RWPE2 (cell line): Measurements from ENCODE around the gene POU2F1.
A peak's percentile ranks its signal among the peaks of the same experiment; 100 is the strongest.

Source experiments
- ATAC-seq: fragments of 200-7000 bp; cut with Tn5 transposase; 3 replicates; pipeline ENCODE4 v1.9.1; 2021; ENCODE audit warnings: low read depth
- DNase-seq: peaks from one replicate; pipeline ENCODE4 v3.0.0-alpha.2; 2020; ENCODE audit warnings: low spot score
- H3K27ac ChIP-seq: fragments of 450-650 bp; 2 replicates; pipeline ENCODE4 v1.5.1; 2017; ENCODE audit warnings: mild to moderate bottlenecking; ENCODE audit not compliant: poor library complexity, severe bottlenecking
- H3K27me3 ChIP-seq: fragments of 250-450 bp; sonication (Bioruptor Pico); 2 replicates; pipeline ENCODE4 v1.5.1; 2021; ENCODE audit warnings: mild to moderate bottlenecking, moderate library complexity; ENCODE audit not compliant: insufficient read depth, poor library complexity, severe bottlenecking
- H3K36me3 ChIP-seq: fragments of 250-450 bp; sonication (Bioruptor Pico); 2 replicates; pipeline ENCODE4 v1.5.1; 2020; ENCODE audit warnings: low read depth, mild to moderate bottlenecking, moderate library complexity
- H3K4me1 ChIP-seq: fragments of 250-450 bp; sonication (Bioruptor Pico); 2 replicates; pipeline ENCODE4 v1.5.1; 2021; ENCODE audit warnings: mild to moderate bottlenecking, moderate library complexity; ENCODE audit not compliant: insufficient read depth, poor library complexity, severe bottlenecking
- H3K4me3 ChIP-seq: fragments of 250-450 bp; sonication (Bioruptor Pico); 2 replicates; pipeline ENCODE4 v1.5.1; 2021; ENCODE audit warnings: mild to moderate bottlenecking, moderate library complexity; ENCODE audit not compliant: severe bottlenecking
- H3K9me3 ChIP-seq: fragments of 250-450 bp; sonication (Bioruptor Pico); 2 replicates; pipeline ENCODE4 v1.5.1; 2021; ENCODE audit warnings: mild to moderate bottlenecking, moderate library complexity; ENCODE audit not compliant: severe bottlenecking
- TF ChIP-seq, protein P1 (sequence below): fragments of 450-650 bp; IDR thresholded peaks from one replicate; pipeline ENCODE4 v1.5.1; 2017; ENCODE audit warnings: mild to moderate bottlenecking, moderate library complexity; ENCODE audit not compliant: poor library complexity, severe bottlenecking

The POU2F1 gene

DNA sequence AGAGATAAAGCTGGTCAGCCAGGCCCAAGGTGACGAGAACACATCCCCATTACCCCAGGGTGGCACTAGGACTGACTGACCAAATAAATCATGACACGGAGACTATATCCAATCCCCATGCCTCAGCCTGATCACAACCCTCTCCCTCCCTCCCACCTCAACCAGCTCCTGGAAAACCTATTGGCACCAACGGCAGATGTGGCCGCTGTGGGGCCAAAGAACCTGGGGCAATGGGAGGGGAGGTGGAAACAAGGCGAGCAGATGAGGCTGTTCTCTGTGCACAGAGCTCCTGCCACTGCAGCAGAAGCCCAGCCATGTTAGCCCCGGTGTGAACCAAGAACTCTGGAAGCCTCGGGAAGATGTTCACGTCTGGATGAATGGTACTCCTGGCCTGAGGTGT lies 220.1 kb downstream of the POU2F1 start:
- no peaks in the 10 kb centered on the region for H3K9me3 ChIP-seq
- H3K36me3 ChIP-seq: no peaks in the 10 kb centered on the region
- no peaks in the 10 kb centered on the region for H3K4me1 ChIP-seq
- DNase-seq (no peak), ATAC-seq (no peak)
- no peak overlapping the region for H3K4me3 ChIP-seq
- no peaks in the 10 kb centered on the region for H3K27me3 ChIP-seq
- H3K27ac ChIP-seq: no peak overlapping the region
- TF ChIP-seq, protein P1, sequence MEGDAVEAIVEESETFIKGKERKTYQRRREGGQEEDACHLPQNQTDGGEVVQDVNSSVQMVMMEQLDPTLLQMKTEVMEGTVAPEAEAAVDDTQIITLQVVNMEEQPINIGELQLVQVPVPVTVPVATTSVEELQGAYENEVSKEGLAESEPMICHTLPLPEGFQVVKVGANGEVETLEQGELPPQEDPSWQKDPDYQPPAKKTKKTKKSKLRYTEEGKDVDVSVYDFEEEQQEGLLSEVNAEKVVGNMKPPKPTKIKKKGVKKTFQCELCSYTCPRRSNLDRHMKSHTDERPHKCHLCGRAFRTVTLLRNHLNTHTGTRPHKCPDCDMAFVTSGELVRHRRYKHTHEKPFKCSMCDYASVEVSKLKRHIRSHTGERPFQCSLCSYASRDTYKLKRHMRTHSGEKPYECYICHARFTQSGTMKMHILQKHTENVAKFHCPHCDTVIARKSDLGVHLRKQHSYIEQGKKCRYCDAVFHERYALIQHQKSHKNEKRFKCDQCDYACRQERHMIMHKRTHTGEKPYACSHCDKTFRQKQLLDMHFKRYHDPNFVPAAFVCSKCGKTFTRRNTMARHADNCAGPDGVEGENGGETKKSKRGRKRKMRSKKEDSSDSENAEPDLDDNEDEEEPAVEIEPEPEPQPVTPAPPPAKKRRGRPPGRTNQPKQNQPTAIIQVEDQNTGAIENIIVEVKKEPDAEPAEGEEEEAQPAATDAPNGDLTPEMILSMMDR: no peak

- ATAC-seq (no peak), DNase-seq (no peak)
- no peaks in the 10 kb centered on the region for H3K9me3 ChIP-seq
- TF ChIP-seq, protein P1: no peak
- H3K27ac ChIP-seq: no peak overlapping the region
- no peak overlapping the region for H3K4me3 ChIP-seq
- H3K27me3 ChIP-seq: no peaks in the 10 kb centered on the region
- no peaks in the 10 kb centered on the region for H3K36me3 ChIP-seq
- H3K4me1 ChIP-seq: no peaks in the 10 kb centered on the region
Observed at GRCh38 chr1:167441222-167441621, 220.5 kb downstream of the POU2F1 start.

GRCh38 chr1:167442142-167442848 lies 221.6 kb downstream of the POU2F1 start:
- H3K4me3 ChIP-seq: no peak overlapping the region
- H3K27ac ChIP-seq: no peak overlapping the region
- ATAC-seq: peak; percentile 94
- TF ChIP-seq, protein P1: peak; percentile 89
- H3K9me3 ChIP-seq: no peaks in the 10 kb centered on the region
- H3K36me3 ChIP-seq: no peaks in the 10 kb centered on the region
- H3K4me1 ChIP-seq: no peaks in the 10 kb centered on the region
- no peaks in the 10 kb centered on the region for H3K27me3 ChIP-seq
- peak; percentile 79 for DNase-seq

DNA sequence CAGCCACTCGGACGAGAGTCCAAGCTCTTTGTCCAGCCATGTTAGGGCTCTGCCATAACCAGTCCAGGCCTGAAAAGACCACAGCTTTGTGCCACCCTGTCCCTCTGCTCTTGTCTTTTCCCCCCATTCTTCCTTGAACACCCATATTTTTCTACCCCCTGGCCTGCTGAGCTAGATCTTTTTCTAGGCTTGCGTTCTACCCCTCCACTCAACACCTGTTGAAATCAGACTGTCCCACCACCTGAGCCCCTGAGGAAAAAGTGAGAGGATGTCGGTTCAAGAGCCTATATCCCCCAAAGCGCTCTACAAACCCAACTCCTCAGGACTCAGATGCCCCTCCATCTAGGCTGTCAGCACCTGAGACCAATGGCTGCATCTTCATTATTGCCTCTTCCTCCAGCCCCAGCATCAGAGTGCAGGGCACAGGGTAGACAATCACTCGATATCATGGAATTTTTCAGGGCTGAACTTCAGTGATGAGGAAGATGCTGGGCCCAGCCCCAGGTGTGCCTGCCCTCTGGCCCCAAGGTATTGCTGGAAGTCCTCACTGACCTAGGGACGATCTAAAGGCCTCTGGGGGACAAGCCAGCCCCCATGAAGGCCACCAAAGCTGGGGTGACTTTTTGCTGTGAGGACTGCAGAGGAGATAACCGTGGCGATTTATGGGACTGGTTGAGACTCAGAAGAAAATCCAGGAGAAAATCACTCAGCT lies 222.3 kb downstream of the POU2F1 start:
- Histone ChIP-seq H3K9me3 (no peaks in the 10 kb centered on the region), H3K4me1 (no peaks in the 10 kb centered on the region), H3K27ac (no peak overlapping the region)

More for the DNA sequence above, 222.3 kb downstream of the POU2F1 start:
- Histone ChIP-seq H3K4me3 (no peak overlapping the region), H3K36me3 (no peaks in the 10 kb centered on the region), H3K27me3 (no peaks in the 10 kb centered on the region)
- ATAC-seq (no peak), DNase-seq (peak; percentile 13)
- TF ChIP-seq, protein P1: no peak
